HepG2 (cell line): Measurements from ENCODE around the gene C1orf87.

ENCODE experiments used
- ATF3 ChIP-seq: sonication (generic); formaldehyde crosslinking; IDR thresholded peaks from 2 replicates; pipeline ENCODE4 v1.4.0; 2020; ENCODE audit warnings: missing genetic modification reagents
- CTCF ChIP-seq: sonication (generic); formaldehyde crosslinking; IDR thresholded peaks from 2 replicates; pipeline ENCODE4 v1.5.0; 2020; ENCODE audit warnings: mild to moderate bottlenecking, missing genetic modification reagents, moderate library complexity
- HMGXB4 ChIP-seq, 2 experiments: sonication (generic) in 1 of 2; formaldehyde crosslinking in 1 of 2; IDR thresholded peaks; 2 replicates each; pipeline versions ENCODE4 v1.4.0 to v1.6.1; 2018 to 2020; ENCODE audit warnings: missing genetic modification reagents in 2 of 2, borderline replicate concordance in 1 of 2, low read depth in 1 of 2, mild to moderate bottlenecking in 1 of 2, missing biosample characterization in 1 of 2
- JUN ChIP-seq: sonication (generic); formaldehyde crosslinking; IDR thresholded peaks from 2 replicates; pipeline ENCODE4 v1.4.0; 2020; ENCODE audit warnings: mild to moderate bottlenecking, missing genetic modification reagents
- KDM1A ChIP-seq: IDR thresholded peaks from 2 replicates; pipeline ENCODE4 v1.6.1; 2016; ENCODE audit warnings: missing compliant biosample characterization
- NFYB ChIP-seq: sonication (generic); formaldehyde crosslinking; IDR thresholded peaks from 2 replicates; pipeline ENCODE4 v1.4.0; 2020; ENCODE audit warnings: missing genetic modification reagents
- SOX13 ChIP-seq, 3 experiments: fragments of 450-650 bp in 1 of 3; sonication (generic) in 1 of 3; formaldehyde crosslinking in 1 of 3; IDR thresholded peaks in 2 of 3; conservative IDR thresholded peaks in 1 of 3; 2 replicates each; pipeline versions ENCODE4 v1.5.0 to v1.6.1; 2016 to 2020; ENCODE audit warnings: antibody characterized with exemption in 1 of 3, mild to moderate bottlenecking in 1 of 3, missing compliant biosample characterization in 1 of 3, missing genetic modification reagents in 1 of 3, moderate library complexity in 1 of 3
- TAF1 ChIP-seq: sonication (generic); formaldehyde crosslinking; IDR thresholded peaks from 2 replicates; pipeline ENCODE4 v1.4.0; 2020; ENCODE audit warnings: missing genetic modification reagents
- TCF7 ChIP-seq: sonication (generic); IDR thresholded peaks from 2 replicates; pipeline ENCODE4 v1.6.1; 2016; ENCODE audit warnings: antibody characterized with exemption, low read depth
- TCF7L2 ChIP-seq: IDR thresholded peaks from 2 replicates; pipeline ENCODE4 v1.6.1; 2011; ENCODE audit warnings: mild to moderate bottlenecking, low read depth, low read length, moderate library complexity

GRCh38 chr1:59947047-59947938 is 126.3 kb downstream of the C1orf87 start:
- TF ChIP-seq HMGXB4 (CRISPR knock-in tag; IDR thresholded peaks at IDR 0.05; ENCODE audit: borderline replicate concordance in 1 of 2, low read depth in 1 of 2) (peak in 1 of 2 experiments; percentile 59; a peak in 1 of 4 replicates), ATF3 (CRISPR knock-in tag) (no peak), TCF7 (no peak), TAF1 (CRISPR knock-in tag) (no peak), NFYB (no peak), TCF7L2 (no peak), KDM1A (CRISPR knock-in tag) (no peak), JUN (CRISPR knock-in tag) (no peak), SOX13 (IDR thresholded peaks at IDR 0.05) (no peak), SOX13 (CRISPR knock-in tag; conservative IDR thresholded peaks at IDR 0.05 in 1 of 2, IDR thresholded peaks at IDR 0.05 in 1 of 2) (0 out of 4 replicates have a peak, but pooled peaks of 1 of the 2 experiments have one; percentile 4), CTCF (CRISPR knock-in tag) (peak; percentile 96)
